ENCODE results near the gene BTBD10. TPM values are rescaled to one million over a fixed set of nuclear protein-coding genes. Genes with fewer than 3 reads are reported as not detected.
A peak's percentile ranks its signal among the peaks of the same experiment; 100 is the strongest.

BTBD10 gene
- total and polyA plus RNA-seq, 2 experiments from 2014 or later = 38.6 to 56.7 TPM

GRCh38 chr11:13357232-13357631 lies 105.8 kb downstream of the BTBD10 start:
- Histone ChIP-seq H3K4me1 (ENCODE audit: insufficient read depth) (peaks cover 13% of the 10 kb centered on the region), H3K79me2 (ENCODE audit: insufficient read depth) (0 out of 2 replicates have a peak, but pooled peaks cover 5% of the 10 kb centered on the region), H3K9ac (no peak overlapping the region), H4K20me1 (ENCODE audit: insufficient read depth) (no peaks in the 10 kb centered on the region), H2AFZ (no peak overlapping the region), H3K4me2 (ENCODE audit: unreplicated experiment) (no peak overlapping the region), H3K9me2 (ENCODE audit: insufficient read depth) (no peaks in the 10 kb centered on the region), H3K4me3 (no peak overlapping the region), H3K27me3 (replicated peaks; ENCODE audit: insufficient read depth) (no peaks in the 10 kb centered on the region), H3K27ac (no peak overlapping the region), H3K36me3 (ENCODE audit: low read depth) (peaks cover 38% of the 10 kb centered on the region), H3K9me3 (ENCODE audit: low read depth) (no peaks in the 10 kb centered on the region), H3F3A (ENCODE audit: insufficient read depth) (peaks cover 12% of the 10 kb centered on the region; the same call in 1 of the 2 replicates)
- in situ Hi-C loops (cut with MboI) = no loop called here
- TF ChIP-seq EZH2phosphoT487 (IDR thresholded peaks at IDR 0.05; ENCODE audit: insufficient read depth, low read depth) = no peak
- TF ChIP-seq EZH2 (IDR thresholded peaks at IDR 0.05; ENCODE audit: insufficient read depth, poor library complexity, severe bottlenecking) = no peak
- 85 to 86% methylated on average over 9 of the region's 9 CpGs for WGBS, 2 experiments (ENCODE audit: low coverage in 1 of 2, low lambda C conversion rate in 2 of 2, missing lambda C conversion rate in 2 of 2)
- no peak for DNase-seq

- Histone ChIP-seq H3K79me2 (ENCODE audit: insufficient read depth) (peaks cover 23% of the 10 kb centered on the region; the same call in 1 of the 2 replicates), H3F3A (ENCODE audit: insufficient read depth) (peaks cover 12% of the 10 kb centered on the region; the same call in 1 of the 2 replicates), H2AFZ (no peak overlapping the region), H3K9ac (no peak overlapping the region), H3K4me3 (no peak overlapping the region), H3K27me3 (replicated peaks; ENCODE audit: insufficient read depth) (no peaks in the 10 kb centered on the region), H3K9me3 (ENCODE audit: low read depth) (no peaks in the 10 kb centered on the region), H3K4me2 (ENCODE audit: unreplicated experiment) (no peak overlapping the region), H3K36me3 (ENCODE audit: low read depth) (peaks cover 19% of the 10 kb centered on the region), H3K9me2 (ENCODE audit: insufficient read depth) (no peaks in the 10 kb centered on the region), H3K4me1 (ENCODE audit: insufficient read depth) (peaks cover 13% of the 10 kb centered on the region), H4K20me1 (ENCODE audit: insufficient read depth) (no peaks in the 10 kb centered on the region), H3K27ac (no peak overlapping the region)
- 86 to 88% methylated on average over 4 of the region's 4 CpGs for WGBS, 2 experiments (ENCODE audit: low coverage in 1 of 2, low lambda C conversion rate in 2 of 2, missing lambda C conversion rate in 2 of 2)
- DNase-seq = peak; percentile 15
- TF ChIP-seq EZH2 (IDR thresholded peaks at IDR 0.05; ENCODE audit: insufficient read depth, poor library complexity, severe bottlenecking) = no peak
- no peak for TF ChIP-seq EZH2phosphoT487 (IDR thresholded peaks at IDR 0.05; ENCODE audit: insufficient read depth, low read depth)
- in situ Hi-C loops (cut with MboI) = no loop called here
Measured at GRCh38 chr11:13355191-13355590, 107.8 kb downstream of the BTBD10 start.

- WGBS, 2 experiments (ENCODE audit: low coverage in 1 of 2, low lambda C conversion rate in 2 of 2, missing lambda C conversion rate in 2 of 2) = 74 to 75% methylated on average over 6 of the region's 6 CpGs
- in situ Hi-C loops (cut with MboI) = no loop called here
- Histone ChIP-seq H3K79me2 (ENCODE audit: insufficient read depth) (peaks cover 31% of the 10 kb centered on the region), H4K20me1 (ENCODE audit: insufficient read depth) (no peaks in the 10 kb centered on the region), H3K9me3 (ENCODE audit: low read depth) (no peaks in the 10 kb centered on the region), H3K27me3 (replicated peaks; ENCODE audit: insufficient read depth) (no peaks in the 10 kb centered on the region), H3K4me2 (ENCODE audit: unreplicated experiment) (no peak overlapping the region), H3K4me3 (no peak overlapping the region), H2AFZ (no peak overlapping the region), H3K27ac (no peak overlapping the region), H3K4me1 (ENCODE audit: insufficient read depth) (peaks cover 12% of the 10 kb centered on the region), H3K9ac (no peak overlapping the region), H3F3A (ENCODE audit: insufficient read depth) (peaks cover 12% of the 10 kb centered on the region; the same call in 1 of the 2 replicates), H3K9me2 (ENCODE audit: insufficient read depth) (no peaks in the 10 kb centered on the region), H3K36me3 (ENCODE audit: low read depth) (peaks cover 13% of the 10 kb centered on the region; the same call in 1 of the 2 replicates)
- TF ChIP-seq EZH2phosphoT487 (IDR thresholded peaks at IDR 0.05; ENCODE audit: insufficient read depth, low read depth) (no peak), EZH2 (IDR thresholded peaks at IDR 0.05; ENCODE audit: insufficient read depth, poor library complexity, severe bottlenecking) (no peak)
- DNase-seq = peak; percentile 30
Measured at GRCh38 chr11:13354335-13354734, 108.7 kb downstream of the BTBD10 start.

GRCh38 chr11:13352711-13353110 lies 110.3 kb downstream of the BTBD10 start:
- H3K4me1 ChIP-seq (ENCODE audit: insufficient read depth) = 0 out of 2 replicates have a peak, but pooled peaks cover 3% of the 10 kb centered on the region
- H2AFZ ChIP-seq = no peak overlapping the region
- in situ Hi-C loops (cut with MboI) = no loop called here
- TF ChIP-seq EZH2phosphoT487 (IDR thresholded peaks at IDR 0.05; ENCODE audit: insufficient read depth, low read depth) (no peak), EZH2 (IDR thresholded peaks at IDR 0.05; ENCODE audit: insufficient read depth, poor library complexity, severe bottlenecking) (no peak)
- WGBS, 2 experiments (ENCODE audit: low coverage in 1 of 2, low lambda C conversion rate in 2 of 2, missing lambda C conversion rate in 2 of 2) = 82 to 86% methylated on average over 6 of the region's 6 CpGs
- no peak overlapping the region for H3K27ac ChIP-seq
- no peak overlapping the region for H3K4me2 ChIP-seq (ENCODE audit: unreplicated experiment)
- no peaks in the 10 kb centered on the region for H3F3A ChIP-seq (ENCODE audit: insufficient read depth)
- H4K20me1 ChIP-seq (ENCODE audit: insufficient read depth) = no peaks in the 10 kb centered on the region
- H3K36me3 ChIP-seq (ENCODE audit: low read depth) = peaks cover 7% of the 10 kb centered on the region; the same call in 1 of the 2 replicates
- no peaks in the 10 kb centered on the region for H3K27me3 ChIP-seq (replicated peaks; ENCODE audit: insufficient read depth)
- no peak overlapping the region for H3K9ac ChIP-seq
- H3K9me2 ChIP-seq (ENCODE audit: insufficient read depth) = no peaks in the 10 kb centered on the region
- H3K4me3 ChIP-seq = no peak overlapping the region
- H3K79me2 ChIP-seq (ENCODE audit: insufficient read depth) = peaks cover 41% of the 10 kb centered on the region
- no peak for DNase-seq
- H3K9me3 ChIP-seq (ENCODE audit: low read depth) = no peaks in the 10 kb centered on the region

Data from GM23248 (cell line).